HG02642 (cell line): ENCODE results near the gene NT5C1B.

ENCODE experiments used
- ATAC-seq: cut with Tn5 transposase; IDR thresholded peaks from one replicate; pipeline ENCODE4 v1.9.1; 2021; ENCODE audit warnings: mild to moderate bottlenecking; ENCODE audit not compliant: unreplicated experiment, poor library complexity

NT5C1B gene

GRCh38 chr2:18552351-18553077 lies 36.9 kb downstream of the NT5C1B start:
- no peak for ATAC-seq

- no peak for ATAC-seq
Observed at GRCh38 chr2:18551623-18552022, 37.7 kb downstream of the NT5C1B start.

- ATAC-seq: no peak
Observed at GRCh38 chr2:18551169-18551568, 38.2 kb downstream of the NT5C1B start.

- no peak for ATAC-seq
Observed at GRCh38 chr2:18550433-18550832, 38.9 kb downstream of the NT5C1B start.

- no peak for ATAC-seq
Observed at GRCh38 chr2:18549083-18549482, 40.3 kb downstream of the NT5C1B start.

GRCh38 chr2:18548621-18549020 lies 40.7 kb downstream of the NT5C1B start:
- no peak for ATAC-seq

GRCh38 chr2:18546567-18546966 lies 42.8 kb downstream of the NT5C1B start:
- ATAC-seq: peak; percentile 57

- ATAC-seq: no peak
Observed at GRCh38 chr2:18545384-18545783, 44.0 kb downstream of the NT5C1B start.

GRCh38 chr2:18544171-18544570 lies 45.2 kb downstream of the NT5C1B start:
- no peak for ATAC-seq

GRCh38 chr2:18540872-18541271 lies 48.5 kb downstream of the NT5C1B start:
- ATAC-seq: no peak

- no peak for ATAC-seq
Observed at GRCh38 chr2:18536697-18537096, 52.7 kb downstream of the NT5C1B start.

- no peak for ATAC-seq
Observed at GRCh38 chr2:18536100-18536499, 53.3 kb downstream of the NT5C1B start.

GRCh38 chr2:18531194-18531593 lies 58.2 kb downstream of the NT5C1B start:
- ATAC-seq: no peak

- ATAC-seq: no peak
Observed at GRCh38 chr2:18527822-18528221, 61.5 kb downstream of the NT5C1B start.

- no peak for ATAC-seq
Observed at GRCh38 chr2:18527326-18527725, 62.0 kb downstream of the NT5C1B start.

GRCh38 chr2:18526429-18526828 lies 62.9 kb downstream of the NT5C1B start:
- ATAC-seq: no peak

- no peak for ATAC-seq
Observed at GRCh38 chr2:18525852-18526251, 63.5 kb downstream of the NT5C1B start.

- no peak for ATAC-seq
Observed at GRCh38 chr2:18525236-18525635, 64.1 kb downstream of the NT5C1B start.

- no peak for ATAC-seq
Observed at GRCh38 chr2:18522484-18523146, 66.8 kb downstream of the NT5C1B start.

- ATAC-seq: peak; percentile 87
Observed at GRCh38 chr2:18520451-18521425, 68.6 kb downstream of the NT5C1B start.

GRCh38 chr2:18519914-18520450 lies 69.4 kb downstream of the NT5C1B start:
- ATAC-seq: no peak
